GM12878 (cell line): ENCODE measurements around the gene TEPSIN.

Source experiments
- BRCA1 ChIP-seq: IDR thresholded peaks from 2 replicates; pipeline ENCODE4 v1.6.1; 2011; ENCODE audit warnings: low read depth, low read length, improper control_type of control experiment
- CBX5 ChIP-seq: sonication (generic); IDR thresholded peaks from 2 replicates; pipeline ENCODE4 v1.6.1; 2016; ENCODE audit warnings: low read depth, moderate library complexity, mild to moderate bottlenecking, inconsistent platforms
- CEBPB ChIP-seq, 2 experiments: fragments of 150-350 bp in 1 of 2; IDR thresholded peaks; 2 replicates each; pipeline ENCODE4 v1.6.1; 2012 to 2014; ENCODE audit warnings: low read depth in 2 of 2, low read length in 2 of 2, borderline replicate concordance in 1 of 2, inconsistent platforms in 1 of 2
- GABPA ChIP-seq: IDR thresholded peaks from 2 replicates; pipeline ENCODE4 v1.6.1; 2014; ENCODE audit warnings: antibody characterized with exemption, low read depth, mild to moderate bottlenecking, inconsistent platforms
- PAX5 ChIP-seq: IDR thresholded peaks from 2 replicates; pipeline ENCODE4 v1.6.1; 2011; ENCODE audit warnings: low read depth, low read length, borderline replicate concordance
- POLR2A ChIP-seq: IDR thresholded peaks from 2 replicates; pipeline ENCODE4 v1.6.1; 2011; ENCODE audit warnings: low read depth, mild to moderate bottlenecking, low read length
- RAD21 ChIP-seq: IDR thresholded peaks from 2 replicates; pipeline ENCODE4 v1.6.1; 2011; ENCODE audit warnings: mild to moderate bottlenecking, low read depth, low read length, moderate library complexity; ENCODE audit not compliant: insufficient read depth
- RB1 ChIP-seq: fragments of 450-650 bp; formaldehyde crosslinking; IDR thresholded peaks from 2 replicates; pipeline ENCODE4 v1.6.1; 2017; ENCODE audit warnings: mild to moderate bottlenecking, borderline replicate concordance
- RFX5 ChIP-seq: IDR thresholded peaks from 2 replicates; pipeline ENCODE4 v1.6.1; 2011; ENCODE audit warnings: low read depth, low read length, improper control_type of control experiment
- TAF1 ChIP-seq: IDR thresholded peaks from 2 replicates; pipeline ENCODE4 v1.6.1; 2011; ENCODE audit warnings: mild to moderate bottlenecking, low read depth, low read length, borderline replicate concordance
- ZNF24 ChIP-seq: fragments of 450-650 bp; IDR thresholded peaks from 2 replicates; pipeline ENCODE4 v1.6.1; 2017; ENCODE audit warnings: antibody characterized with exemption, mild to moderate bottlenecking
- ZNF384 ChIP-seq: IDR thresholded peaks from 2 replicates; pipeline ENCODE4 v1.6.1; 2012; ENCODE audit warnings: low read depth, mild to moderate bottlenecking, low read length, improper control_type of control experiment, borderline replicate concordance
- TF ChIP-seq, protein P1 (sequence below), 3 experiments: IDR thresholded peaks in 2 of 3; conservative IDR thresholded peaks in 1 of 3; 2 replicates each; pipeline ENCODE4 v1.5.1; 2011; ENCODE audit warnings: low read depth in 3 of 3, low read length in 3 of 3, mild to moderate bottlenecking in 3 of 3, control low read depth in 2 of 3, moderate library complexity in 2 of 3, inconsistent platforms in 1 of 3, mixed read lengths in 1 of 3; ENCODE audit not compliant: control insufficient read depth in 2 of 3, insufficient read depth in 1 of 3; ENCODE audit errors: extremely low read depth in 1 of 3
- TF ChIP-seq, protein P2 (sequence below): fragments of 450-650 bp; IDR thresholded peaks from 2 replicates; pipeline ENCODE4 v1.6.1; 2017; ENCODE audit warnings: antibody characterized with exemption, mild to moderate bottlenecking, moderate library complexity

GRCh38 chr17:81188491-81188840 lies 50.4 kb downstream of the TEPSIN start:
- TF ChIP-seq RFX5 (no peak), BRCA1 (no peak), ZNF384 (no peak), TAF1 (no peak), PAX5 (no peak), RAD21 (no peak), POLR2A (no peak), CEBPB (IDR thresholded peaks at IDR 0.05; ENCODE audit: borderline replicate concordance in 1 of 2, low read depth in 2 of 2, low read length in 2 of 2) (no peak), RB1 (no peak), GABPA (no peak), ZNF24 (no peak), CBX5 (no peak)
- TF ChIP-seq, protein P1, sequence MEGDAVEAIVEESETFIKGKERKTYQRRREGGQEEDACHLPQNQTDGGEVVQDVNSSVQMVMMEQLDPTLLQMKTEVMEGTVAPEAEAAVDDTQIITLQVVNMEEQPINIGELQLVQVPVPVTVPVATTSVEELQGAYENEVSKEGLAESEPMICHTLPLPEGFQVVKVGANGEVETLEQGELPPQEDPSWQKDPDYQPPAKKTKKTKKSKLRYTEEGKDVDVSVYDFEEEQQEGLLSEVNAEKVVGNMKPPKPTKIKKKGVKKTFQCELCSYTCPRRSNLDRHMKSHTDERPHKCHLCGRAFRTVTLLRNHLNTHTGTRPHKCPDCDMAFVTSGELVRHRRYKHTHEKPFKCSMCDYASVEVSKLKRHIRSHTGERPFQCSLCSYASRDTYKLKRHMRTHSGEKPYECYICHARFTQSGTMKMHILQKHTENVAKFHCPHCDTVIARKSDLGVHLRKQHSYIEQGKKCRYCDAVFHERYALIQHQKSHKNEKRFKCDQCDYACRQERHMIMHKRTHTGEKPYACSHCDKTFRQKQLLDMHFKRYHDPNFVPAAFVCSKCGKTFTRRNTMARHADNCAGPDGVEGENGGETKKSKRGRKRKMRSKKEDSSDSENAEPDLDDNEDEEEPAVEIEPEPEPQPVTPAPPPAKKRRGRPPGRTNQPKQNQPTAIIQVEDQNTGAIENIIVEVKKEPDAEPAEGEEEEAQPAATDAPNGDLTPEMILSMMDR (IDR thresholded peaks at IDR 0.05 in 2 of 3, conservative IDR thresholded peaks at IDR 0.05 in 1 of 3; ENCODE audit: control insufficient read depth in 2 of 3, extremely low read depth in 1 of 3, insufficient read depth in 1 of 3, low read depth in 3 of 3, low read length in 3 of 3): no peak
- TF ChIP-seq, protein P2, sequence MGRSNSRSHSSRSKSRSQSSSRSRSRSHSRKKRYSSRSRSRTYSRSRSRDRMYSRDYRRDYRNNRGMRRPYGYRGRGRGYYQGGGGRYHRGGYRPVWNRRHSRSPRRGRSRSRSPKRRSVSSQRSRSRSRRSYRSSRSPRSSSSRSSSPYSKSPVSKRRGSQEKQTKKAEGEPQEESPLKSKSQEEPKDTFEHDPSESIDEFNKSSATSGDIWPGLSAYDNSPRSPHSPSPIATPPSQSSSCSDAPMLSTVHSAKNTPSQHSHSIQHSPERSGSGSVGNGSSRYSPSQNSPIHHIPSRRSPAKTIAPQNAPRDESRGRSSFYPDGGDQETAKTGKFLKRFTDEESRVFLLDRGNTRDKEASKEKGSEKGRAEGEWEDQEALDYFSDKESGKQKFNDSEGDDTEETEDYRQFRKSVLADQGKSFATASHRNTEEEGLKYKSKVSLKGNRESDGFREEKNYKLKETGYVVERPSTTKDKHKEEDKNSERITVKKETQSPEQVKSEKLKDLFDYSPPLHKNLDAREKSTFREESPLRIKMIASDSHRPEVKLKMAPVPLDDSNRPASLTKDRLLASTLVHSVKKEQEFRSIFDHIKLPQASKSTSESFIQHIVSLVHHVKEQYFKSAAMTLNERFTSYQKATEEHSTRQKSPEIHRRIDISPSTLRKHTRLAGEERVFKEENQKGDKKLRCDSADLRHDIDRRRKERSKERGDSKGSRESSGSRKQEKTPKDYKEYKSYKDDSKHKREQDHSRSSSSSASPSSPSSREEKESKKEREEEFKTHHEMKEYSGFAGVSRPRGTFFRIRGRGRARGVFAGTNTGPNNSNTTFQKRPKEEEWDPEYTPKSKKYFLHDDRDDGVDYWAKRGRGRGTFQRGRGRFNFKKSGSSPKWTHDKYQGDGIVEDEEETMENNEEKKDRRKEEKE: no peak
